Colonic mucosa (tissue), 4 donors: Measurements from ENCODE around the gene ZDHHC4. TPM values are rescaled to one million over a fixed set of nuclear protein-coding genes. Genes with fewer than 3 reads are reported as not detected.
"Not testable (repeated sequence)": the region's sequence is repeated elsewhere in the genome, so short reads cannot be mapped to it uniquely, and the experiment has no call there.

Experiments
- DNase-seq: peaks from one replicate; pipeline ENCODE4 v3.0.0-alpha.2; 2020
- H3K27ac ChIP-seq: fragments of 200-600 bp; one replicate; pipeline ENCODE4 v1.8.0; 2021
- H3K27me3 ChIP-seq: fragments of 200-600 bp; one replicate; pipeline ENCODE4 v1.8.0; 2021
- H3K36me3 ChIP-seq: fragments of 200-600 bp; one replicate; pipeline ENCODE4 v1.8.0; 2021
- H3K4me1 ChIP-seq: fragments of 200-600 bp; one replicate; pipeline ENCODE4 v1.8.0; 2021; ENCODE audit warnings: mild to moderate bottlenecking
- H3K4me3 ChIP-seq: fragments of 200-600 bp; one replicate; pipeline ENCODE4 v1.8.0; 2021
- H3K9ac ChIP-seq, 2 donors: one replicate each; pipeline ENCODE4 v1.7.0; 2013; ENCODE audit warnings: control low read depth in 2 of 2, low read depth in 2 of 2, low read length in 2 of 2
- H3K9me3 ChIP-seq: fragments of 200-600 bp; one replicate; pipeline ENCODE4 v1.8.0; 2021
- intact Hi-C: fragments of 100-400 bp; cut with DNase I; formaldehyde crosslinking; loops from one replicate; pipeline ENCODE4 v1.14.1; 2022
- total RNA-seq, 2 donors: library from RNA; stranded (reverse); fragmentation: NEBNext Ultra II Directional in 1 of 2; extraction: Animal tissue kit (Norgen Biotek cat#: 25700) in 1 of 2; gene quantifications; one replicate each; pipeline ENCODE4 v1.2.1, GENCODE V29; 2021
- TF ChIP-seq, protein P1 (sequence below): fragments of 200-600 bp; IDR thresholded peaks from one replicate; pipeline ENCODE4 v1.8.0; 2022; ENCODE audit warnings: antibody characterized with exemption, mild to moderate bottlenecking
- donor health status: healthy.
- donor health status: DM: no; HTN: no; CAD: no.
- donor health status: DM: no; HTN: no; CAD: no.

Gene ZDHHC4
- total RNA-seq, 2 donors from 2014 or later: 34.8 to 40.1 TPM

DNA sequence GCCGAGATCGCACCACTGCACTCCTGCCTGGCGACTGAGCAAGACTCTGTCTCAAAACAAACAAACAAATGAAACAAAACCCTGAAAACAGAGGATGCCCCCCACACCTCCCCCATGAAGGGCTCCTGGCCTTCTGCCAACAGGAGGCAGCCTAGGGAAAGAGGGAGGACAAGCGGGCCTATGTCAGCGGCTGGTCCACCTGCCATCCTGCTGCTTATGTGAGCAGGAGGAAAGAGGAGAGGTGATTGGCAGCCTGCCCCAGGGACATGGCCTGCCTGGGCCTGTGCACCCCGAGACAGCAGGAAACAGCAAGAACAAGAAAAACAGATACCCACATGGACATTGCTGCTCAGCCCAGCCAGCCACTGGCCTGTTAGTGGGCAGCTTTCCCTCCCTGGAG lies 50.8 kb downstream of the ZDHHC4 start:
- DNase-seq: no peak
- no peak overlapping the region for H3K9ac ChIP-seq

DNA sequence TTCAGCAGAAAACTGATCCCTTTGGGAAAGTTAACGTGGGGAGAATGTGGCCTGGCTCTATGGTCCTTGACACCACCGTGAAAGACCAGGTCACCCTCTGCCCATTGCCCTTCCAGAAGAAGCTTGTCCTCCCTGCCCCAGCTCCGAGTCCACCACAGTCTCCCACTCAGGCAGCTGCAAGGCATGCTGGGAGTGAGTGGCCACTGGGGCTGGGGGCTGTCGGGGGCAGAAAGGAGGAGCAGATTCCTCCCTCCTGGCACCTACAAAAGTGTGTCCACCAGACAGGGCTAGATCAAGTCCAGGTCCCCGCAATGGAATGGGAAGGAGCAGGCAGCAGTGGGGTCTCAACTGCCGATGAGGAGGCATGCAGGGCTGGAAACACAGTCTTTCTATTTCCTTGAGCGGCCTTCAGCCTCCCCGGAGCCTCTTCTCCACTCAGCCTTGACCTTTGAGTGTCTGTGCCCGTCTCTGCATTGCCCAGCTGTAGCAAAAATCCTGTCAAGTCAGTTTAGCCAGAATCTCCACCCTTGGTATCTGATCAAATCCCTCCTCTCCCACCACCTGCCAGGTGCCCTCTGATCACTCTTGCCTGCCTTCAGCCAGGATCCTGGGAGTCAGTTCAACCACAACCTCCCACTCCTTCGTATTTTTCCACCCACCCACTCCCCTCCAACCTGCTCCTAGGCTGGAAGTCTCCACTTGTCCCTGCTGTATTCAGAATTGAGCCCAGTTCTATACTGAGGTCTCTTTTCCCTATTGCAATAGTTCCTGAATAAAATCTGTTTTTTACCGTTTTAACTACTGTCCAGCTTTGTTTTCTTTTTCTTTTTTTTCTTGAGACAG lies 53.0 kb downstream of the ZDHHC4 start:
- TF ChIP-seq, protein P1, sequence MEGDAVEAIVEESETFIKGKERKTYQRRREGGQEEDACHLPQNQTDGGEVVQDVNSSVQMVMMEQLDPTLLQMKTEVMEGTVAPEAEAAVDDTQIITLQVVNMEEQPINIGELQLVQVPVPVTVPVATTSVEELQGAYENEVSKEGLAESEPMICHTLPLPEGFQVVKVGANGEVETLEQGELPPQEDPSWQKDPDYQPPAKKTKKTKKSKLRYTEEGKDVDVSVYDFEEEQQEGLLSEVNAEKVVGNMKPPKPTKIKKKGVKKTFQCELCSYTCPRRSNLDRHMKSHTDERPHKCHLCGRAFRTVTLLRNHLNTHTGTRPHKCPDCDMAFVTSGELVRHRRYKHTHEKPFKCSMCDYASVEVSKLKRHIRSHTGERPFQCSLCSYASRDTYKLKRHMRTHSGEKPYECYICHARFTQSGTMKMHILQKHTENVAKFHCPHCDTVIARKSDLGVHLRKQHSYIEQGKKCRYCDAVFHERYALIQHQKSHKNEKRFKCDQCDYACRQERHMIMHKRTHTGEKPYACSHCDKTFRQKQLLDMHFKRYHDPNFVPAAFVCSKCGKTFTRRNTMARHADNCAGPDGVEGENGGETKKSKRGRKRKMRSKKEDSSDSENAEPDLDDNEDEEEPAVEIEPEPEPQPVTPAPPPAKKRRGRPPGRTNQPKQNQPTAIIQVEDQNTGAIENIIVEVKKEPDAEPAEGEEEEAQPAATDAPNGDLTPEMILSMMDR: no peak
- no peaks in the 10 kb centered on the region for H3K4me1 ChIP-seq
- H3K36me3 ChIP-seq: no peaks in the 10 kb centered on the region
- DNase-seq: no peak
- H3K4me3 ChIP-seq: no peak overlapping the region
- no peak overlapping the region for H3K27ac ChIP-seq
- H3K9ac ChIP-seq: no peak overlapping the region
- intact Hi-C loops: no loop called here
- H3K9me3 ChIP-seq: no peaks in the 10 kb centered on the region
- no peaks in the 10 kb centered on the region for H3K27me3 ChIP-seq

More for the DNA sequence above, 50.8 kb downstream of the ZDHHC4 start:
- H3K27ac ChIP-seq: no peak overlapping the region
- H3K4me3 ChIP-seq: no peak overlapping the region
- no peaks in the 10 kb centered on the region for H3K9me3 ChIP-seq
- H3K4me1 ChIP-seq: no peaks in the 10 kb centered on the region
- H3K36me3 ChIP-seq: no peaks in the 10 kb centered on the region
- TF ChIP-seq, protein P1: no peak
- H3K27me3 ChIP-seq: no peaks in the 10 kb centered on the region
- intact Hi-C loops: no loop called here

DNA sequence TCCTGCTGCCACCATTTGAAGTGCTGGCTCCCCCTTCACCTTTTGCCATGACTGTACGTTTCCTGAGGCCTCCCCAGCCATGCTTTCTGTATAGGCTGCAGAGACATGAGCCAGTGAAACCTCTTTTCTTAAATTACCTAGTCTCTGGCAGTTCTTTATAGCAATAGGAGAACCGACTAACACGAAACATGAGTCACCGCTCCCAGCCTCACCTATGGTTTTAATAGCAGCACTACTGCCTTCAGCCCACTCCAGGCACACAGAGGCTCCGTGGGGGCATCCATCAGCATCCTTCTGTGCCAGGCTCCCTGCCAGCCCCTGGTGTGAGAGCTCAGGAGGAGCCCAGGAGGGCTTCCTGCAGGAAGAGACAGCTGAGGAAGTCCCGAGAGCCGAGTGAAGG lies 54.4 kb downstream of the ZDHHC4 start:
- Histone ChIP-seq H3K9ac (no peak overlapping the region), H3K36me3 (no peaks in the 10 kb centered on the region), H3K4me3 (no peak overlapping the region), H3K4me1 (no peaks in the 10 kb centered on the region), H3K27ac (no peak overlapping the region), H3K9me3 (no peaks in the 10 kb centered on the region), H3K27me3 (no peaks in the 10 kb centered on the region)
- TF ChIP-seq, protein P1: no peak
- DNase-seq: no peak
- intact Hi-C loops: no loop called here

DNA sequence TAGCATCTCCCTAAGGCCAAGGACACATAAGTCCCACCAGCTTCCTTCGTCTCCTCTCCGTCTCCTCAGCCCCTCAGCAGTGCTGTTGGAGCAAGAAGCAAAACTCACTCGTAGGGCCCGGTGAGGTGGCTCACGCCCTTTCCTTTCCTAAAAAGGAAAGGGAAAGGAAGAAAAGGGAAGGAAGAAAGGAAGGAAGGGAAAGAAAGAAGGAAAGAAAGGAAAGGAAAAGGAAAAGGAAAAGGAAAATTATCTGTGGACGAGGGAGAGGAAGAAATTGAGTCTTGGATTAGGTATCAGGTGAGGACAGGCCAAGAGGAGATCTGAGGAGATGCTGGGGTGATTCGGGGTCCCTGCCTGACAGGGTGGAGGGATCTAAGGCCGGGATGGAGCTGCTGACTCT lies 56.8 kb downstream of the ZDHHC4 start:
- Histone ChIP-seq H3K27me3 (no peaks in the 10 kb centered on the region), H3K27ac (no peak overlapping the region), H3K9me3 (no peaks in the 10 kb centered on the region), H3K36me3 (no peaks in the 10 kb centered on the region), H3K9ac (no peak overlapping the region), H3K4me1 (no peaks in the 10 kb centered on the region), H3K4me3 (no peak overlapping the region)
- no peak for DNase-seq
- TF ChIP-seq, protein P1: no peak
- intact Hi-C loops: no loop called here

DNA sequence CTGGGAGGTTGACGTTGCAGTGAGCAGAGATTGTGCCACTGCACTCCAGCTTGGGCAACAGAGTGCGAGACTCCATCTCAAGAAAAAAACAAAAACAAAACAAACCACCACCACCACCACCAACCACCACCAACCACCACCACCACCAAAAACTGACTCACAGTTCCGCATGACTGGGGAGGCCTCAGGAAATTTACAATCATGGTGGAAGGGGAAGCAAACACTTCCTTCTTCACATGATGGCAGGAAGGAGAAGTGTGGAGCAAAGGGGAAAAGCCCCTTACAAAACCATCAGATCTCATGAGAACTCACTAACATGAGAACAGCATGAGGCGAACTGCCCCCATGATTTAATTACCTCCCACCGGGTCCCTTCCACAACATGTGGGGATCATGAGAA lies 57.7 kb downstream of the ZDHHC4 start:
- H3K9ac ChIP-seq, H3K4me3 ChIP-seq, H3K27me3 ChIP-seq, H3K9me3 ChIP-seq, DNase-seq, H3K36me3 ChIP-seq, H3K27ac ChIP-seq, intact Hi-C loops, H3K4me1 ChIP-seq: not testable (repeated sequence)
